ENCODE measurements around the gene SIGLEC7. TPM values are rescaled to one million over a fixed set of nuclear protein-coding genes. Genes with fewer than 3 reads are reported as not detected.

Gene SIGLEC7
- total RNA-seq, 2 donors from 2014 or later, result not detected

DNA sequence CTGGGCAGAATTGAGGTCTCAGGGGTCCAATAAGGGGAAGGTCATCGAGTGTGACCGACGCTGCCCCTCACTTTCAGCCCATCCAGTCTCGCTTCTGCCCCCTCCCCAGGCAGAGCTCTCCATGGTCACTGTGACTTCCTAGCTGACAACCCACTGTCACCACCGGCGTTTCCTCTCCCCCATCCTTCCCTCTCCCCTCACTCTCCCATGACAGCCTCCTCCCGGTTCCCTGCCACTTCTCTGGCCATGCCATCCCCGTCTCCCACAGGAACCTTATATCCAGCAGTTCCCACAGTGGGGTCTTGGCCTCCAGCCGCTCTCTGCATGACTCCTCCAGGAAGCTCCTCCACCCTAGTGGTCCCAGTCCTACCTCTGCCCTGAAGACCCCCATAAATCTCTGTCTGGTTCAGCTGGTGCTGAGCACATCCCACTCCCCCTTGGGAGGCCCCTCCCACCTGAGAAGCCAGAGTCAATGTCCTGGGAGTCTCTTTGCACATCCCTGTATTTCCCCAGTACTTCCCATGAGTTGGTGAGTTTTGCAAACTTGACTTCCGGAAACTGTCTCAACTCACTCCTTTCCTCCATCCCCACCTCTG, 58.1 kb downstream of the SIGLEC7 start:
- TF ChIP-seq, protein P1, sequence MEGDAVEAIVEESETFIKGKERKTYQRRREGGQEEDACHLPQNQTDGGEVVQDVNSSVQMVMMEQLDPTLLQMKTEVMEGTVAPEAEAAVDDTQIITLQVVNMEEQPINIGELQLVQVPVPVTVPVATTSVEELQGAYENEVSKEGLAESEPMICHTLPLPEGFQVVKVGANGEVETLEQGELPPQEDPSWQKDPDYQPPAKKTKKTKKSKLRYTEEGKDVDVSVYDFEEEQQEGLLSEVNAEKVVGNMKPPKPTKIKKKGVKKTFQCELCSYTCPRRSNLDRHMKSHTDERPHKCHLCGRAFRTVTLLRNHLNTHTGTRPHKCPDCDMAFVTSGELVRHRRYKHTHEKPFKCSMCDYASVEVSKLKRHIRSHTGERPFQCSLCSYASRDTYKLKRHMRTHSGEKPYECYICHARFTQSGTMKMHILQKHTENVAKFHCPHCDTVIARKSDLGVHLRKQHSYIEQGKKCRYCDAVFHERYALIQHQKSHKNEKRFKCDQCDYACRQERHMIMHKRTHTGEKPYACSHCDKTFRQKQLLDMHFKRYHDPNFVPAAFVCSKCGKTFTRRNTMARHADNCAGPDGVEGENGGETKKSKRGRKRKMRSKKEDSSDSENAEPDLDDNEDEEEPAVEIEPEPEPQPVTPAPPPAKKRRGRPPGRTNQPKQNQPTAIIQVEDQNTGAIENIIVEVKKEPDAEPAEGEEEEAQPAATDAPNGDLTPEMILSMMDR (IDR thresholded peaks at IDR 0.05), result no peak
- TF ChIP-seq POLR2A (IDR thresholded peaks at IDR 0.05), result no peak
- 39 to 47% methylated on average over 10 of the region's 10 CpGs for WGBS, 2 donors
- H3K27ac ChIP-seq, result no peak overlapping the region
- H3K36me3 ChIP-seq (replicated peaks in 1 of 2; ENCODE audit: insufficient read depth in 1 of 2, low read depth in 2 of 2), result no peaks in the 10 kb centered on the region
- ATAC-seq, result no peak
- H3K27me3 ChIP-seq, result no peaks in the 10 kb centered on the region
- intact Hi-C loops (cut with DNase I), result no loop called here
- H3K9me3 ChIP-seq, result no peaks in the 10 kb centered on the region
- no peaks in the 10 kb centered on the region for H3K4me1 ChIP-seq
- no peak for DNase-seq
- no peak overlapping the region for H3K4me3 ChIP-seq

GRCh38 chr19:51201712-51202111, 59.6 kb downstream of the SIGLEC7 start:
- no peak overlapping the region for H3K27ac ChIP-seq
- no peak for TF ChIP-seq POLR2A (IDR thresholded peaks at IDR 0.05)
- TF ChIP-seq, protein P1 (IDR thresholded peaks at IDR 0.05), result no peak
- no peaks in the 10 kb centered on the region for H3K36me3 ChIP-seq (replicated peaks in 1 of 2; ENCODE audit: insufficient read depth in 1 of 2, low read depth in 2 of 2)
- no peaks in the 10 kb centered on the region for H3K27me3 ChIP-seq
- H3K4me3 ChIP-seq, result no peak overlapping the region
- H3K4me1 ChIP-seq, result no peaks in the 10 kb centered on the region
- H3K9me3 ChIP-seq, result no peaks in the 10 kb centered on the region
- 35 to 45% methylated on average over 4 to 5 of the region's 5 CpGs for WGBS, 2 donors
- DNase-seq (no peak), ATAC-seq (no peak)
- intact Hi-C loops (cut with DNase I), result no loop called here

Other genes starting within 250 kb of the SIGLEC7 start
- gene KLK4, start 230.9 kb upstream of the SIGLEC7 start, total RNA-seq, result not detected
- gene KLK5, start 189.3 kb upstream of the SIGLEC7 start, total RNA-seq, result not detected
- gene KLK6, start 172.7 kb upstream of the SIGLEC7 start, total RNA-seq, result not detected
- gene KLK7, start 158.4 kb upstream of the SIGLEC7 start, total RNA-seq, result 1 to 10 TPM in 1 of 2 donors, not detected in 1; 4.2 TPM
- gene KLK8, start 140.7 kb upstream of the SIGLEC7 start, total RNA-seq, result not detected
- not detected for gene KLK10, start 122.6 kb upstream of the SIGLEC7 start, total RNA-seq
- 10 to 100 TPM; 18.4 to 44.8 TPM for gene KLK11, start 115.7 kb upstream of the SIGLEC7 start, total RNA-seq
- not detected for gene KLK12, start 107.3 kb upstream of the SIGLEC7 start, total RNA-seq
- gene KLK13, start 77.2 kb upstream of the SIGLEC7 start, total RNA-seq, result 10 to 100 TPM in 1 of 2 donors, under 1 TPM in 1; 0.52 to 31.6 TPM
- not detected for gene KLK14, start 59.4 kb upstream of the SIGLEC7 start, total RNA-seq
- 10 to 100 TPM in 1 of 2 donors, 1 to 10 TPM in 1; 6.0 to 32.3 TPM for gene CTU1, start 33.9 kb upstream of the SIGLEC7 start, total RNA-seq
- gene SIGLEC9, start 17.4 kb upstream of the SIGLEC7 start, total RNA-seq, result 1 to 10 TPM in 1 of 2 donors, under 1 TPM in 1; 0.33 to 1.3 TPM
- gene CD33, start 82.8 kb downstream of the SIGLEC7 start, total RNA-seq, result 1 to 10 TPM; 1.3 TPM
- gene SIGLECL1, start 108.8 kb downstream of the SIGLEC7 start, total RNA-seq, result not detected
- not detected for gene IGLON5, start 169.3 kb downstream of the SIGLEC7 start, total RNA-seq
- gene VSIG10L, start 199.8 kb downstream of the SIGLEC7 start, total RNA-seq, result 1 to 10 TPM in 1 of 2 donors, under 1 TPM in 1; 0.78 to 1.3 TPM
- 10 to 100 TPM; 58.7 to 61.5 TPM for gene ETFB, start 224.1 kb downstream of the SIGLEC7 start, total RNA-seq
- gene CLDND2, start 226.7 kb downstream of the SIGLEC7 start, total RNA-seq, result not detected
- not detected for gene NKG7, start 230.4 kb downstream of the SIGLEC7 start, total RNA-seq
- gene LIM2, start 245.7 kb downstream of the SIGLEC7 start, total RNA-seq, result not detected
- gene C19orf84, start 248.3 kb downstream of the SIGLEC7 start, total RNA-seq, result not detected